GM20431 (cell line): ENCODE results near the gene ARHGEF16.

Source experiments
- in situ Hi-C: fragments of 300-500 bp; cut with MseI, MboI; formaldehyde crosslinking; loops from one replicate; pipeline ENCODE4 v1.15.0; 2020; ENCODE audit warnings: low sequenced_read_pairs; ENCODE audit not compliant: unreplicated experiment

ARHGEF16 gene

DNA sequence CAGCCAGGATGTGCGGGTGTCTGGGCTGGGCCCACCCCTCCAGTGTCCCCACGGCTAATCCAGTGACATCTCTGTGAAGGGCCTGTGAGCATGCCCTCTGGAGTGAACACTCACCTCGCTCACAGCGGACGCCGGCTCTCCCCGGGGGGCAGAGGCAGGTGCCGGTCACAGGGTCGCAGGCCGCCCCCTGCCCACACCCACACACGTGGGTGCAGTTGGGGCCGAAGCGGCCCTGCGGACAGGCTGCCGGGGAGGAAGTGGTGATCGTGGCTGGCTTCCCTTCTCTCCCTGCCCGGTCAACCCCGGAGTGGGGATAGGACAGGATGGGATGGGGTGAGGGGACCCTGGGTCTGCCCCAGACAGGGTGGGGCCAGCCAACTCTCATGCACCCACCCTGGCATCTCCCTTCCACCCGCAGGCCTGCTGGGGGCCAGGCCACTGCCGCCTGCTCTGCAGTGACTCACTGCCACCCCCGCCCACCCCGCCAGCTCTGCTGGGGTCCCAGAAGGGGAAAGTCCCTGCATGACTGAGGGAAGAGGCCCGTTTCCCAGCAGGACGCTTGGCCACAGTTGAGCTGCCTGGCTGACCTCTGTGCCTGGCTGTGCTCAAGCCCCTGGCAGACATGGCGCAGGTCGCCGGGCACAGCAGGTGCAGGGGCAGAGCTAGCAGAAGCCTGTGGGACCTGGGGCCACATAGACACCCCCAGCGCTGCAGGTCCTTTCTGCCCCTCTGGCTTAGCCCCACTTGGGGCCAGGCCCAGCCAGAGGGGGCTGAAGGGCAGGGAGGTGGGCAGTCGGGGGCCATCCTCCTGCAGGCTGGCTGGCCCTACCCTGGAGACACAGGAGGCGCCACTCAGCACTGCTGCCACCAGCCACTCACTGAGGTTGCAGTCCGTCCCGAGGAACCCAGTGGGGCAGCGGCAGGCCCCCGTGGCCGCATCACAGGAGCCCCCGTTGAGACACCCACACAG, 41.6 kb downstream of the ARHGEF16 start:
- in situ Hi-C loops: no loop called here

DNA sequence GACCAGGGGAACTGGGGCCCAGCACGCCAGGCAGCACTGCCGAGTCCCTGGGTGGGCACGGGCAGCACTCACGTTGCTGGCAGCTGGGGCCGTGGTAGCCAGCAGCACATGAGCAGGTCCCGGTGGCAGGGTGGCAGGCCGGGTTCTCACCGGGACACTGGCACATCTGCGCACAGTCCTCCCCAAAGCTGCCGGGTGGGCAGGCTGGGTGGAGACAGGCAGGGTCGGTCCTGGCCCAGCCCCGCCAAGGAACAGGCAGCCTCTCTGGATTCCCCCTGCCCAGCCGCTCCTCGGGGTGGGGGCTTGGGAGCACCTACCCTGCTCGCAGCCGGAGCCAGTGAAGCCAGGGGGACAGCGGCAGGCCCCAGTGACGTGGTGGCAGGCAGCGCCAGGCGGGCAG, 42.5 kb downstream of the ARHGEF16 start:
- in situ Hi-C loops: no loop called here

DNA sequence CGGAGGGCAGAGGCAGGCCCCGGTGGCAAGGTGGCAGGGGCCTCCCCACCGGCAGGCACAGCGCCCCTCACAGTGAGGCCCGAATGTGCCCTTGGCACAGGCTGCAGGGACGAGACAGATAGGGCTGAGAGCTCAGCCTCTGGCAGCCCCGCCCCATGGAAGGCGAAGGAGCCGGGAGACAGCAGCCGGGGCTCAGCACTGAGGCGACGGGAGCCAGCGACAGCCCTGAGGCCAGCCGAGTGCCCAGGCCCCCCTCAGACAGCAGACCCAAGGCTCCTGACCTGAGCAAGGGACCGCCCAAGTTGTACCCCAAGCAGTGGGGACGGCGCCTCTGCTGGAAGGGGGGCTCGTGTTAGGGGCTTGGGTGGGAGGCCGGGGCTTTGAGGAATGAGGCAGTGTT, 43.1 kb downstream of the ARHGEF16 start:
- in situ Hi-C loops: no loop called here

DNA sequence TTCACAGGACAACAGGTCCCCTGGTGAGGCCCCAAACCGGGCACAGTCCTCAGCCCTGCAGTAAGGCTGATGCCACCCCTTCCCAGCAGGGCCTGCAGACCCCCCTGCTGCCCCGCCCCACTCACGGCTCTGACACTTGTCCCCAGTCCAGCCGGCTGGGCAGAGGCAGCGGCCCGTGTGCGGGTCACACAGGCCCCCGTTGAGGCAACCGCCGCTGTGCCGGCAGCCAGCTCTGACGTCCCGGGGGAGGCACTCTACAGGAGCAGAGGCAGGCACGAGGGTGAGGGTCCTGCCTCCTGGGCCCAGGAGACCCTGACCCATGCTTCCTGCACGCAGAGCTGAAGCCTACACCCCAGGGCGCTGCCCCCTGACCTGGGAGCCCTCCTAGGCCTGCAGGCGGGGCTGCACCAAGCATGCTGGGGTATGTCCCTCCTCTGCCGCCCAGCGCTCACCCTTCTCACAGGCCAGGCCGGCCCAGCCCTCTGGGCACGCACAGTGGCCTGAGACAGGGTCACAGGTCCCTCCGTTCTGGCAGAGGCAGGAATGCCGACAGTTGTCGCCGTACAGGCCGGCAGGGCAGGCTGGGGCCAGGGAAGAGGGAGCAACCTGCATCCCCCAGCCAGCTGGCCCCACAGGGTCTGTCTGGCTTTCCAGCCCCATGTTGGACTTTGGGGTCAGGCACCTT, 43.9 kb downstream of the ARHGEF16 start:
- in situ Hi-C loops: no loop called here

- in situ Hi-C loops: no loop called here
These were observed 44.5 kb downstream of the ARHGEF16 start for GRCh38 chr1:3498986-3499385.

GRCh38 chr1:3499611-3500010, 45.1 kb downstream of the ARHGEF16 start:
- in situ Hi-C loops: no loop called here

DNA sequence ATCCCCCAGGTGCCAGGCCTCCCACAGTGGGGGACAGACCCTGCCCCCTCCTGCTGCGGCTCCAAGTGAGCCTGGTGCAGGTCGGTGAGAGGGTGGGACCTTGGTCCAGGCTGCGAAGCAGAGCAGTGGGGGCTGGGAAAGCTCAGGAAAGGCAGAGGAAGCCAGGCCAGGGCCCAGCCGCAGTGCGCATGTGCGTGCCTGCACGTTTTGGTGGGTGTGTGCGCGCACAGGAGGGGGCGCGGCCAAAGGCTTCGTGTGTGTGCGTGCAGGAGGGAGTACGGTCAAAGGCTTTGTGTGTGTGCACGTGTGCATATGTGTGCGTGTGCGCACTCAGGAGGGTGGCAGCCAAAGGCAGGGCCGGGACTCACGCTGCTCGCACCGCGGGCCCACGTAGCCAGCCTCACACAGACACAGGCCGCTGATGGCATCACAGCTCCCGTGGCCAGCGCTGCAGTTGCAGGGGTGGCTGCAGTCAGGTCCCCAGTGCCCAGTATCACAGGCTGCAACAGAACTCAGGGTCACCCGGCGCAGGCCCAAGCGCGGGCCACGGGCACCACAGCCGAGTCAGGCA, 45.9 kb downstream of the ARHGEF16 start:
- in situ Hi-C loops: no loop called here

- in situ Hi-C loops: no loop called here
These were observed 47.0 kb downstream of the ARHGEF16 start for GRCh38 chr1:3501437-3501836.

GRCh38 chr1:3501856-3502640, 47.6 kb downstream of the ARHGEF16 start:
- in situ Hi-C loops: no loop called here

- in situ Hi-C loops: no loop called here
These were observed 48.4 kb downstream of the ARHGEF16 start for GRCh38 chr1:3502641-3503524.

DNA sequence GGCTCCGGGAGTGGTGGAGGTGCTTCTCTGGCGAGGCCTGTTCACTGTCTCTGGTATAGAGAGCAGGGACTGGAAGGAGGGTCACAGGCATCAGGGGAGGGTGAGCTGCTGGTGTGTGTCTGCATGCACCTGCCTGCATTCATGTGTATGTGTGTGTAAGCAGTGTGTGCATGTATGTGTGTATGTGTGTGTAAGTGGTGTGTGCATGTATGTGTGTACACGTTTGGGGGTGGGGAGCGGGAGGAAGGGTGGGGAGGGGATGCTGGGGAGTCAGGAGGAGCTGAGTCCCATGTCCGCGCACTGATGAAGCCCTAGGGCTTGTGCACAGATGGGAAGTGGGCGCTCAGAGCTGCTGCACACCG, 49.0 kb downstream of the ARHGEF16 start:
- in situ Hi-C loops: no loop called here

DNA sequence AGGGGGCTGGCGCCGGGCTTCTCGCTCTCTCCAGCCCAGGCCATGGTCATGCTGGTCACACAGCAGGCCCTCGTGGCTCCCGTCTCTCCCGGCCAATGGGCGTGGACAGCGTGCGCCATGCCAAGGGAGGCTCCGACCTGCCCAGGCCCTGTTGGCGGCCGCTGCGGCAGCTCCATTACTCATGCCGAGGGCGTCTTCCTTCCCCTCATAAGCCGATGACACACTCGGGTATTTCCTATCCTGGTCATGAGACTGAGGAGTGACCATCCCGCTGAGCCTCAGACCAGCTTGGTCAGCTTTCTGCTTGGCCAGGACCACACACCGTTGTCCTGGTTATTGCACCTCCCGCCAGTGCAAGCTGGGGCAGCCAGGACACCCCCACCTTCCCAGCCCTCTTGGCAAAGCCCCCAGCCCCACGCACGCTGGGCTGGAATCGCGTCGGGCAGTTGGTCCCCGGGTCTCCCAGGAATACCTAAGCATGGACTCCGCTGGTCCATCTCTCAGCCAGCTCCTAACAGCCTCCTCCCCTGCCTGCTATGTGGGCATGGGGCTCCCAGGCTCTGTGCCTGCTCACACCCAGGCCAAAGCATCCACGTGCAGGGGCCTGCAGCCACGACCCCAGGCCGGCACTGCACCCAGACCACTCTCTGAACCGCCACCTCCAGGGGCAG, 49.8 kb downstream of the ARHGEF16 start:
- in situ Hi-C loops: no loop called here

GRCh38 chr1:3504822-3505153, 50.3 kb downstream of the ARHGEF16 start:
- in situ Hi-C loops: no loop called here

GRCh38 chr1:3505161-3505560, 50.7 kb downstream of the ARHGEF16 start:
- in situ Hi-C loops: no loop called here

GRCh38 chr1:3506041-3506440, 51.6 kb downstream of the ARHGEF16 start:
- in situ Hi-C loops: no loop called here

DNA sequence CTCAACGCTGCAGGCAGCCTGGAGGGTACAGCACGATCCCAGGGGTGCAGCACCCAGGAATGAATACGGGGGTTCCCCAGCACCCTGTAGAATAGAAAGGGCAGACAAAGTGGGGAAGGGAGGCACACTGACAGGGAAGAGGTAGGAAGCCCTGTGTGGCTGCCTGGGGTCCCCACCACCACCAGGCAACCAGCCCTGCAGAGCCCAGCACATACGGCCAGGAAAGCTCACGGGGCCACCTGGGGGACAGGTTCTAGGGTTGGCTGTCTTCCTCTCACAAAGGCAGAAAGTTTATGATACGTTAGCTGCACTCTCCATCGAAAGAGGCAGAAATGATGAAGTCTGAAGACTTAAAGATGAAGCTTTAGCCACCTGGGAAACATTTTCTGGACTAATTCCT, 52.5 kb downstream of the ARHGEF16 start:
- in situ Hi-C loops: no loop called here

GRCh38 chr1:3507636-3508275, 53.3 kb downstream of the ARHGEF16 start:
- in situ Hi-C loops: no loop called here

DNA sequence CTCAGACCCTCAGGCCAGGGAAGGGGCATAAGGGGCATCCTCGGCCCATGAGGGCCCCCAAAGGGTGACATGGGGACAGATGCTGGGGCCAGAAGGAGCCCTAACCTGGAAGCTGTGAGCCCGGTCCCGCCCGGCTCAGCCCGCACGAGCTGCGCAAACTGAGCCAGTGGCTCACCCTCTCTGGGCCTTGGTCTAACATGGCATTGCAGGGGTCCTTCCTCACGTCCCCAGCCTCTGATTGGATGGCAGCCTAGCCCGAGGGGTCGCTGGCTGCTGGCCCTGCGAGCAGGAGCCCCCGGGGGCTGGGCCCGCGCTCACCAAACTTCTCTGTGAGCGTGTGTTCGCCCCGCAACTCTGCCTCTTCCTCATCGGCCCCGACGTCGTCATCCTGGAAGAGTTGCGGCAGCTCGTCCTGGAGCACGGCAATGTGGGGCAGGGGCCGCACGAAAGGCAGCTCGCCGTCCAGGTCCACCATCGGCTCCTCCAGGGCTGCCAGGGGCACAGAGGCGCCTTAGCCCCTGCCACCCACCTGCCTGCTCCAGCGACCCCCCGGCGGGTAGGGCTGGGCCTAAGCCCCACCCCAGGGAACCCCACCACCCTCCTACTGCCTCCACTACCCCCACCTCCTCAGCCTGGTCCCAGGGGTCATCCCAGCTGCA, 54.4 kb downstream of the ARHGEF16 start:
- in situ Hi-C loops: no loop called here
